Measurements from ENCODE around the gene EMC9. TPM values are rescaled to one million over a fixed set of nuclear protein-coding genes. Genes with fewer than 3 reads are reported as not detected.

The EMC9 gene
- polyA plus RNA-seq, 2 of the 4 experiments (the other 2 are of a cell fraction): 21.5 to 48.5 TPM

DNA sequence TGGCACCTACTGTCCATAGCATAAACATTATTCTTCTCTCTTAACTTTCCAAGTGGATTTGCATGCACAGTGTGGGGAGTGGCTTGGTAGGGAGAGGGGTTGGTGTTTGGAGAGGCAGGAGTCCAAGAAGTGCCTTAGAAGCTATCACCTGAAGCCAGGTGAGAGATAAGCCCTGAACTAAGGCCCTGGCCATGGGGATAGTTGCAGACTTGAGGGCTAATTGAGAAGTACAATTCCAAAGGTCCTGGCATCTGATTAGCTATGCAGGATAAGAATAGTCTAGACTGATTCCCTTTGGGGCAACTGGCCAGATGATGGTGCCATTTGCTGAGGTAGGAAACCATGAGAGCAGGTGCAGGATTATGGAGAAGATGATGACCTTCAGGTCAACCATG is 49.3 kb downstream of the EMC9 start:
- Histone ChIP-seq H3K4me3 (no peak overlapping the region), H3K9me3 (no peaks in the 10 kb centered on the region), H3K27ac (peak overlapping the region in 1 of 2 experiments; percentile 100; a peak in 4 of 6 replicates), H3K4me1 (peaks cover 18% of the 10 kb centered on the region), H3K4me2 (no peak overlapping the region)
- no peak for FAIRE-seq
- ATAC-seq: no peak
- CTCF ChIA-PET: interaction anchor here (0.6 to 12.6 kb wide), 10 partner anchors 11 to 88 kb away, joined by 3 to 405 read pairs (median 22); partner anchors contain the start of genes CARMIL3 and IRF9
- POLR2A ChIA-PET: interaction anchor here (0.7 to 3.7 kb wide), 2 partner anchors 16 to 133 kb away, joined by 3 to 38 read pairs; no protein-coding TSS in a partner anchor
- DNase-seq (ENCODE audit: low read depth in 1 of 2, low spot score in 1 of 2): no peak
- no peak for TF ChIP-seq MAZ (IDR thresholded peaks at IDR 0.05; ENCODE audit: borderline replicate concordance, low read depth, low read length)
- TF ChIP-seq, protein P1, sequence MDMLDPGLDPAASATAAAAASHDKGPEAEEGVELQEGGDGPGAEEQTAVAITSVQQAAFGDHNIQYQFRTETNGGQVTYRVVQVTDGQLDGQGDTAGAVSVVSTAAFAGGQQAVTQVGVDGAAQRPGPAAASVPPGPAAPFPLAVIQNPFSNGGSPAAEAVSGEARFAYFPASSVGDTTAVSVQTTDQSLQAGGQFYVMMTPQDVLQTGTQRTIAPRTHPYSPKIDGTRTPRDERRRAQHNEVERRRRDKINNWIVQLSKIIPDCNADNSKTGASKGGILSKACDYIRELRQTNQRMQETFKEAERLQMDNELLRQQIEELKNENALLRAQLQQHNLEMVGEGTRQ (IDR thresholded peaks at IDR 0.05): no peak
- no peak for TF ChIP-seq CEBPB (IDR thresholded peaks at IDR 0.05)
- no peak for TF ChIP-seq NPAS2 (CRISPR knock-in tag; IDR thresholded peaks at IDR 0.05; ENCODE audit: borderline replicate concordance)
- TF ChIP-seq CBX2 (IDR thresholded peaks at IDR 0.05; ENCODE audit: borderline replicate concordance, low read depth): no peak
- TF ChIP-seq SMC3 (IDR thresholded peaks at IDR 0.05): no peak
- no peak for TF ChIP-seq JUNB (IDR thresholded peaks at IDR 0.05)
- no peak for TF ChIP-seq HOXB13 (CRISPR knock-in tag; IDR thresholded peaks at IDR 0.05; ENCODE audit: low read depth)
- no peak for TF ChIP-seq ZFP36 (IDR thresholded peaks at IDR 0.05; ENCODE audit: borderline replicate concordance, partially characterized antibody)
- no peak for TF ChIP-seq ESRRA (IDR thresholded peaks at IDR 0.05; ENCODE audit: borderline replicate concordance, low read length)
- TF ChIP-seq FOSL2 (IDR thresholded peaks at IDR 0.05): no peak
- no peak for TF ChIP-seq FOSL2 (CRISPR knock-in tag; IDR thresholded peaks at IDR 0.05)
- TF ChIP-seq RFX5 (IDR thresholded peaks at IDR 0.05): no peak
- TF ChIP-seq FOSB (CRISPR knock-in tag; IDR thresholded peaks at IDR 0.05): no peak
- TF ChIP-seq, protein P2, sequence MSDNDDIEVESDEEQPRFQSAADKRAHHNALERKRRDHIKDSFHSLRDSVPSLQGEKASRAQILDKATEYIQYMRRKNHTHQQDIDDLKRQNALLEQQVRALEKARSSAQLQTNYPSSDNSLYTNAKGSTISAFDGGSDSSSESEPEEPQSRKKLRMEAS (IDR thresholded peaks at IDR 0.05): no peak
- TF ChIP-seq BHLHE40 (IDR thresholded peaks at IDR 0.05; ENCODE audit: low read depth, low read length): no peak
- no peak for TF ChIP-seq EHMT2 (IDR thresholded peaks at IDR 0.05; ENCODE audit: low read depth)
- TF ChIP-seq POLR2A (IDR thresholded peaks at IDR 0.05; ENCODE audit: low read length): no peak
- no peak for TF ChIP-seq MAFK (IDR thresholded peaks at IDR 0.05; ENCODE audit: partially characterized antibody)
- TF ChIP-seq GATA3 (IDR thresholded peaks at IDR 0.05; ENCODE audit: borderline replicate concordance): no peak

DNA sequence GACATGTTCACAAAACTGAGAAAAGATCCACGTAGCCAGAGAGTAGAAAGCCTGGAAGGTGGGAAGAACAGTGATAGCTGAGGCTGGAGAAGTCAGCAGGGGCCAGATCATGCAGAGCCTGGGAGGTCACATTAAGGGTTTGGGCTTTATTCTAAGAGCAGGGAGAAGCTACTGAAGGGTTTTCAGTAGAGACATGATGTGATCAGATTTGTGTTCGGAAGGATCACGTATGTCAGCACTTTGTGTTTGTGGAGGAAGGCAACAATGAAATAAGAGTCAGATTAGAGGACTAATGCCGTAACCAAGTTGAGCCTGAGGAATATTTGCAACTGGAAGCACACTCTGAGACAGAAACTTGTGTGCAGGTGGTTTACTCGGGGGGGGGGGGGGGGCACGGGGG is 51.5 kb downstream of the EMC9 start:
- 67% methylated on average over 4 of the region's 6 CpGs for WGBS (ENCODE audit: missing lambda C conversion rate)
- no peak for TF ChIP-seq RARB (CRISPR knock-in tag; IDR thresholded peaks at IDR 0.05)
- no peak for TF ChIP-seq ZFP36 (IDR thresholded peaks at IDR 0.05; ENCODE audit: borderline replicate concordance, partially characterized antibody)
- no peak for TF ChIP-seq MAZ (IDR thresholded peaks at IDR 0.05; ENCODE audit: borderline replicate concordance, low read depth, low read length)
- no peak for TF ChIP-seq KDM5A (IDR thresholded peaks at IDR 0.05)
- TF ChIP-seq ZNF302 (CRISPR knock-in tag; IDR thresholded peaks at IDR 0.05): no peak
- TF ChIP-seq, protein P3, sequence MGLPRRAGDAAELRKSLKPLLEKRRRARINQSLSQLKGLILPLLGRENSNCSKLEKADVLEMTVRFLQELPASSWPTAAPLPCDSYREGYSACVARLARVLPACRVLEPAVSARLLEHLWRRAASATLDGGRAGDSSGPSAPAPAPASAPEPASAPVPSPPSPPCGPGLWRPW (IDR thresholded peaks at IDR 0.05): no peak
- TF ChIP-seq EHF (CRISPR knock-in tag; IDR thresholded peaks at IDR 0.05): no peak
- TF ChIP-seq CEBPB (IDR thresholded peaks at IDR 0.05): no peak
- no peak for TF ChIP-seq SREBF2 (IDR thresholded peaks at IDR 0.05)
- no peak for TF ChIP-seq HOXA7 (CRISPR knock-in tag; IDR thresholded peaks at IDR 0.05)
- no peak for TF ChIP-seq MAFK (IDR thresholded peaks at IDR 0.05; ENCODE audit: partially characterized antibody)
- TF ChIP-seq, protein P4, sequence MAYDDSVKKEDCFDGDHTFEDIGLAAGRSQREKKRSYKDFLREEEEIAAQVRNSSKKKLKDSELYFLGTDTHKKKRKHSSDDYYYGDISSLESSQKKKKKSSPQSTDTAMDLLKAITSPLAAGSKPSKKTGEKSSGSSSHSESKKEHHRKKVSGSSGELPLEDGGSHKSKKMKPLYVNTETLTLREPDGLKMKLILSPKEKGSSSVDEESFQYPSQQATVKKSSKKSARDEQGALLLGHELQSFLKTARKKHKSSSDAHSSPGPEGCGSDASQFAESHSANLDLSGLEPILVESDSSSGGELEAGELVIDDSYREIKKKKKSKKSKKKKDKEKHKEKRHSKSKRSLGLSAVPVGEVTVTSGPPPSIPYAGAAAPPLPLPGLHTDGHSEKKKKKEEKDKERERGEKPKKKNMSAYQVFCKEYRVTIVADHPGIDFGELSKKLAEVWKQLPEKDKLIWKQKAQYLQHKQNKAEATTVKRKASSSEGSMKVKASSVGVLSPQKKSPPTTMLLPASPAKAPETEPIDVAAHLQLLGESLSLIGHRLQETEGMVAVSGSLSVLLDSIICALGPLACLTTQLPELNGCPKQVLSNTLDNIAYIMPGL (CRISPR knock-in tag; IDR thresholded peaks at IDR 0.05; ENCODE audit: borderline replicate concordance): no peak
- TF ChIP-seq TFCP2L1 (CRISPR knock-in tag; IDR thresholded peaks at IDR 0.05): no peak
- TF ChIP-seq, protein P5, sequence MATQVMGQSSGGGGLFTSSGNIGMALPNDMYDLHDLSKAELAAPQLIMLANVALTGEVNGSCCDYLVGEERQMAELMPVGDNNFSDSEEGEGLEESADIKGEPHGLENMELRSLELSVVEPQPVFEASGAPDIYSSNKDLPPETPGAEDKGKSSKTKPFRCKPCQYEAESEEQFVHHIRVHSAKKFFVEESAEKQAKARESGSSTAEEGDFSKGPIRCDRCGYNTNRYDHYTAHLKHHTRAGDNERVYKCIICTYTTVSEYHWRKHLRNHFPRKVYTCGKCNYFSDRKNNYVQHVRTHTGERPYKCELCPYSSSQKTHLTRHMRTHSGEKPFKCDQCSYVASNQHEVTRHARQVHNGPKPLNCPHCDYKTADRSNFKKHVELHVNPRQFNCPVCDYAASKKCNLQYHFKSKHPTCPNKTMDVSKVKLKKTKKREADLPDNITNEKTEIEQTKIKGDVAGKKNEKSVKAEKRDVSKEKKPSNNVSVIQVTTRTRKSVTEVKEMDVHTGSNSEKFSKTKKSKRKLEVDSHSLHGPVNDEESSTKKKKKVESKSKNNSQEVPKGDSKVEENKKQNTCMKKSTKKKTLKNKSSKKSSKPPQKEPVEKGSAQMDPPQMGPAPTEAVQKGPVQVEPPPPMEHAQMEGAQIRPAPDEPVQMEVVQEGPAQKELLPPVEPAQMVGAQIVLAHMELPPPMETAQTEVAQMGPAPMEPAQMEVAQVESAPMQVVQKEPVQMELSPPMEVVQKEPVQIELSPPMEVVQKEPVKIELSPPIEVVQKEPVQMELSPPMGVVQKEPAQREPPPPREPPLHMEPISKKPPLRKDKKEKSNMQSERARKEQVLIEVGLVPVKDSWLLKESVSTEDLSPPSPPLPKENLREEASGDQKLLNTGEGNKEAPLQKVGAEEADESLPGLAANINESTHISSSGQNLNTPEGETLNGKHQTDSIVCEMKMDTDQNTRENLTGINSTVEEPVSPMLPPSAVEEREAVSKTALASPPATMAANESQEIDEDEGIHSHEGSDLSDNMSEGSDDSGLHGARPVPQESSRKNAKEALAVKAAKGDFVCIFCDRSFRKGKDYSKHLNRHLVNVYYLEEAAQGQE (IDR thresholded peaks at IDR 0.05): no peak
- TF ChIP-seq, protein P1 (IDR thresholded peaks at IDR 0.05): no peak
- no peak for TF ChIP-seq FOSL2 (IDR thresholded peaks at IDR 0.05)
- TF ChIP-seq FOSL2 (CRISPR knock-in tag; IDR thresholded peaks at IDR 0.05): no peak
- no peak for TF ChIP-seq CBX8 (IDR thresholded peaks at IDR 0.05)
- TF ChIP-seq CBX2 (IDR thresholded peaks at IDR 0.05; ENCODE audit: borderline replicate concordance, low read depth): no peak
- TF ChIP-seq FOSB (CRISPR knock-in tag; IDR thresholded peaks at IDR 0.05): no peak

More for the DNA sequence above, 51.5 kb downstream of the EMC9 start:
- CTCF ChIA-PET: interaction anchor here (0.6 to 12.6 kb wide), 19 partner anchors 9 to 115 kb away, joined by 3 to 405 read pairs (median 11); partner anchors contain the start of genes IRF9 and PSME1
- no peak for DNase-seq (ENCODE audit: low read depth in 1 of 2, low spot score in 1 of 2)
- Histone ChIP-seq H3K9me3 (no peaks in the 10 kb centered on the region), H3K27ac (no peak overlapping the region), H3K4me3 (no peak overlapping the region), H3K4me2 (no peak overlapping the region), H3K4me1 (peaks cover 9% of the 10 kb centered on the region)
- ATAC-seq: no peak
- POLR2A ChIA-PET: interaction anchor here (1.8 kb wide), 2 partner anchors 9 to 31 kb away, joined by 4 to 11 read pairs; no protein-coding TSS in a partner anchor
- no peak for FAIRE-seq

All from A549 (cell line).